HEK293T (cell line): Measurements from ENCODE around the gene RTKN.

Source experiments
- ARNT ChIP-seq: fragments of 450-650 bp; IDR thresholded peaks from 2 replicates; pipeline ENCODE4 v1.6.1; 2017; ENCODE audit warnings: mild to moderate bottlenecking
- ELF4 ChIP-seq: fragments of 450-650 bp; IDR thresholded peaks from 2 replicates; pipeline ENCODE4 v1.6.1; 2017; ENCODE audit warnings: antibody characterized with exemption
- FOXK2 ChIP-seq: fragments of 450-650 bp; IDR thresholded peaks from 2 replicates; pipeline ENCODE4 v1.6.1; 2016; ENCODE audit warnings: mild to moderate bottlenecking
- FOXM1 ChIP-seq: fragments of 450-650 bp; IDR thresholded peaks from 2 replicates; pipeline ENCODE4 v1.6.1; 2017; ENCODE audit warnings: mild to moderate bottlenecking, borderline replicate concordance
- NFRKB ChIP-seq: fragments of 450-650 bp; IDR thresholded peaks from 2 replicates; pipeline ENCODE4 v1.6.1; 2016; ENCODE audit warnings: mild to moderate bottlenecking, moderate library complexity
- SP1 ChIP-seq: fragments of 450-650 bp; IDR thresholded peaks from 2 replicates; pipeline ENCODE4 v1.6.1; 2017
- ZNF384 ChIP-seq: fragments of 450-650 bp; IDR thresholded peaks from 2 replicates; pipeline ENCODE4 v1.6.1; 2016
- TF ChIP-seq, protein P1 (sequence below): fragments of 450-650 bp; IDR thresholded peaks from 2 replicates; pipeline ENCODE4 v1.6.1; 2016

DNA sequence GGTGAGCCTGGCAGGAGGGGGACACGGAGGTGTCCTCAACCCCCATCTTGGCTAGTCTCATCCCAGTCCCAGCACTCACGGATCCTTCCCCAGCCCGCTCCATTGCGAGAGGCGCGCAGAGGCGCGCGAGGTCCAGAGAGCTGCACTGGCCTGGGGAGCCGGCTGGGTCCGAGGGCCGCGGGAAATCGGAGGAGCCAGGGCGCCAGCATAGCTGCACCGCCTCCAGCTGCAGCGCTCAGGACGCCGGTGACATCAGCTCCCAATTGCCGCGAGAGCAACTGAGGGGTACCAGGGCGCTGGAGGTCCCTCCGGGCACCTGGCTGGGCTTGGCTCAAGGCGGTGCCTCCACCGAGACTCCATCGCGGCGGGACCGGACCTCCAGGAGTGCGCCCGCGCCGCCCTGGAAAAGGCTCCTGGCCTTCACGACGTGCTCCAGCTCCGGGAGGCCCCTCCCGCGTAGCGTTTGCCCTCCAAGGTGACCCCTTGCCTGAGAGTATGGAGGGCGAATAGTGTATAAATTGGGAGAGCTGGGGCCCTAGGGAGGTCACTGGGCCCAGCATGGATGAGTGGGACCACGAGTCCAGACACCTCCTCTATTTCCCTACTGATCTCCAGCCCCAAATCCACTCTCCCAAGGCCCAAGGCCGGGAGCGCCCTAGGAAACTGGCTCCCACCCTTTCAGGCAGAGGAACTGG, 5.5 kb downstream of the RTKN start:
- no peak for TF ChIP-seq FOXK2
- no peak for TF ChIP-seq FOXM1
- TF ChIP-seq, protein P1, sequence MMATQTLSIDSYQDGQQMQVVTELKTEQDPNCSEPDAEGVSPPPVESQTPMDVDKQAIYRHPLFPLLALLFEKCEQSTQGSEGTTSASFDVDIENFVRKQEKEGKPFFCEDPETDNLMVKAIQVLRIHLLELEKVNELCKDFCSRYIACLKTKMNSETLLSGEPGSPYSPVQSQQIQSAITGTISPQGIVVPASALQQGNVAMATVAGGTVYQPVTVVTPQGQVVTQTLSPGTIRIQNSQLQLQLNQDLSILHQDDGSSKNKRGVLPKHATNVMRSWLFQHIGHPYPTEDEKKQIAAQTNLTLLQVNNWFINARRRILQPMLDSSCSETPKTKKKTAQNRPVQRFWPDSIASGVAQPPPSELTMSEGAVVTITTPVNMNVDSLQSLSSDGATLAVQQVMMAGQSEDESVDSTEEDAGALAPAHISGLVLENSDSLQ = no peak
- no peak for TF ChIP-seq ELF4
- TF ChIP-seq ZNF384 = no peak
- no peak for TF ChIP-seq NFRKB
- TF ChIP-seq ARNT = no peak
- no peak for TF ChIP-seq SP1
